Measurements from ENCODE around the gene TLE4. TPM values are rescaled to one million over a fixed set of nuclear protein-coding genes. Genes with fewer than 3 reads are reported as not detected.
"Not testable (repeated sequence)": the region's sequence is repeated elsewhere in the genome, so short reads cannot be mapped to it uniquely, and the experiment has no call there.

TLE4 gene
- total and polyA plus RNA-seq, 2 donors from 2014 or later: 5.5 to 35.7 TPM

DNA sequence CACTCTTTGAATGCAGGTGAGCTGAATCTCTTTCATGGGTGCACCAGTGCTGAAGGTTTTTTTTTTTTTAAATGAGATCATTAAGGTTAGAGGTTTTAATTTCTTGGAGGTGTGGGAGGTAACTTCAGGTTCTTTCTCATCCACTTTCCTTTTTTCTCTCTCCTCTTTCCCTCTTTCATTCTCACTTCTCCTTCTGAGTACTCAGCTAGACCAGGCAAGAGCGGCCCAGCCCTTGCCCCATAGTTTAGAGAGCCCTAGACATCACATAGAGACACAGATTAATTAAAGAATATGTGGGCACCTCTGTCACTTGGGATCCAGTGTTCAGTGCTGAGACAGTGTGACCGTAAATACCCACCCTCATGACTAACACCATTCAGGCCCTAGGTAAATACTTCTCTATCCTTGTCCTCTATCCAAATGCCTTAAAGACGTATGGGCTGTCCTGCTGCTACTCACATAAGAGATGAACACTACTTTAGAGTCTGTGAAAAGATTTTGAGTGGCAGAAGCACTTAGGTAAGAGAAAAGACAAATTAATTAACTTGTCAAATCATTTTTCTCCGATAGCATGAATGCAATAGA lies 174.1 kb downstream of the TLE4 start:
- TF ChIP-seq, protein P1, sequence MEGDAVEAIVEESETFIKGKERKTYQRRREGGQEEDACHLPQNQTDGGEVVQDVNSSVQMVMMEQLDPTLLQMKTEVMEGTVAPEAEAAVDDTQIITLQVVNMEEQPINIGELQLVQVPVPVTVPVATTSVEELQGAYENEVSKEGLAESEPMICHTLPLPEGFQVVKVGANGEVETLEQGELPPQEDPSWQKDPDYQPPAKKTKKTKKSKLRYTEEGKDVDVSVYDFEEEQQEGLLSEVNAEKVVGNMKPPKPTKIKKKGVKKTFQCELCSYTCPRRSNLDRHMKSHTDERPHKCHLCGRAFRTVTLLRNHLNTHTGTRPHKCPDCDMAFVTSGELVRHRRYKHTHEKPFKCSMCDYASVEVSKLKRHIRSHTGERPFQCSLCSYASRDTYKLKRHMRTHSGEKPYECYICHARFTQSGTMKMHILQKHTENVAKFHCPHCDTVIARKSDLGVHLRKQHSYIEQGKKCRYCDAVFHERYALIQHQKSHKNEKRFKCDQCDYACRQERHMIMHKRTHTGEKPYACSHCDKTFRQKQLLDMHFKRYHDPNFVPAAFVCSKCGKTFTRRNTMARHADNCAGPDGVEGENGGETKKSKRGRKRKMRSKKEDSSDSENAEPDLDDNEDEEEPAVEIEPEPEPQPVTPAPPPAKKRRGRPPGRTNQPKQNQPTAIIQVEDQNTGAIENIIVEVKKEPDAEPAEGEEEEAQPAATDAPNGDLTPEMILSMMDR (IDR thresholded peaks at IDR 0.05; ENCODE audit: borderline replicate concordance, extremely low read depth, insufficient read depth): no peak
- no peak for FAIRE-seq

GRCh38 chr9:79751895-79752466 lies 180.2 kb downstream of the TLE4 start:
- H3K36me3 ChIP-seq (ENCODE audit: control insufficient read depth in 2 of 3, insufficient read depth in 3 of 3, low read length in 3 of 3); FAIRE-seq; H3K9me3 ChIP-seq (ENCODE audit: control insufficient read depth in 2 of 3, insufficient read depth in 1 of 3, low read length in 3 of 3); H3K9ac ChIP-seq (ENCODE audit: low read length in 3 of 3); H3K4me3 ChIP-seq (ENCODE audit: low read length in 3 of 3); DNase-seq; H3K4me1 ChIP-seq (ENCODE audit: control insufficient read depth in 2 of 3, insufficient read depth in 2 of 3, low read depth in 1 of 3, low read length in 3 of 3); H3K27ac ChIP-seq (ENCODE audit: low read depth in 2 of 2, low read length in 2 of 2); H3K27me3 ChIP-seq (ENCODE audit: control insufficient read depth, insufficient read depth, low read length); intact Hi-C loops (cut with DNase I): not testable (repeated sequence)

More for the DNA sequence above, 174.1 kb downstream of the TLE4 start:
- Histone ChIP-seq H3K36me3 (ENCODE audit: control insufficient read depth in 2 of 3, insufficient read depth in 3 of 3, low read length in 3 of 3) (no peaks in the 10 kb centered on the region), H3K27me3 (ENCODE audit: control insufficient read depth, insufficient read depth, low read length) (no peaks in the 10 kb centered on the region), H3K4me3 (ENCODE audit: low read length in 3 of 3) (no peak overlapping the region), H3K9me3 (ENCODE audit: control insufficient read depth in 2 of 3, insufficient read depth in 1 of 3, low read length in 3 of 3) (no peaks in the 10 kb centered on the region), H3K9ac (ENCODE audit: low read length in 3 of 3) (no peak overlapping the region), H3K4me1 (ENCODE audit: control insufficient read depth in 2 of 3, insufficient read depth in 2 of 3, low read depth in 1 of 3, low read length in 3 of 3) (no peaks in the 10 kb centered on the region), H3K27ac (ENCODE audit: low read depth in 2 of 2, low read length in 2 of 2) (no peak overlapping the region)
- DNase-seq: no peak
- intact Hi-C loops (cut with DNase I): no loop called here

DNA sequence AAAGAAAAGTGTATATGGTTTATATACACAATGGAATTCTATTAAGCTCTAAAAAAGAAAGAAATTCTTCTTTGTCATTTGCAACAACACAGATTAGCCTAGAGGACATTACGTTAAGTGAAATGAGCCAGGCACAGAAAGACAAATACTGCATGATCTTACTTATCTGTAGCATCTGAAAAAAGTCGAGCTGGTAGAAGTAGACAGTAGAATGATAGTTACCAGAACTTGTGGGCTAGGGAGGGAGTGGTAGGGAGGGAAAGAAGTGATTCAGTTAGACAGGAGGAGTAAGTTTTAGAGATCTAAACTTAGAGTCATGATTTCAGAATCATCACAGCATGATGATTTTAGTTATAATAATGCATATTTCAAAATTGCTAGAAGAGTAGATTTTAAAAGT lies 184.6 kb downstream of the TLE4 start:
- Histone ChIP-seq H3K27me3 (ENCODE audit: control insufficient read depth, insufficient read depth, low read length) (no peaks in the 10 kb centered on the region), H3K36me3 (ENCODE audit: control insufficient read depth in 2 of 3, insufficient read depth in 3 of 3, low read length in 3 of 3) (no peaks in the 10 kb centered on the region), H3K9ac (ENCODE audit: low read length in 3 of 3) (no peak overlapping the region), H3K9me3 (ENCODE audit: control insufficient read depth in 2 of 3, insufficient read depth in 1 of 3, low read length in 3 of 3) (no peaks in the 10 kb centered on the region), H3K27ac (ENCODE audit: low read depth in 2 of 2, low read length in 2 of 2) (no peak overlapping the region), H3K4me1 (ENCODE audit: control insufficient read depth in 2 of 3, insufficient read depth in 2 of 3, low read depth in 1 of 3, low read length in 3 of 3) (no peaks in the 10 kb centered on the region), H3K4me3 (ENCODE audit: low read length in 3 of 3) (no peak overlapping the region)
- TF ChIP-seq, protein P1 (IDR thresholded peaks at IDR 0.05; ENCODE audit: borderline replicate concordance, extremely low read depth, insufficient read depth): no peak
- intact Hi-C loops (cut with DNase I): no loop called here
- FAIRE-seq (no peak), DNase-seq (no peak)

- DNase-seq (no peak), FAIRE-seq (no peak)
- Histone ChIP-seq H3K4me1 (ENCODE audit: control insufficient read depth in 2 of 3, insufficient read depth in 2 of 3, low read depth in 1 of 3, low read length in 3 of 3) (no peaks in the 10 kb centered on the region), H3K4me3 (ENCODE audit: low read length in 3 of 3) (no peak overlapping the region), H3K27me3 (ENCODE audit: control insufficient read depth, insufficient read depth, low read length) (no peaks in the 10 kb centered on the region), H3K9ac (ENCODE audit: low read length in 3 of 3) (no peak overlapping the region), H3K27ac (ENCODE audit: low read depth in 2 of 2, low read length in 2 of 2) (no peak overlapping the region), H3K36me3 (ENCODE audit: control insufficient read depth in 2 of 3, insufficient read depth in 3 of 3, low read length in 3 of 3) (no peaks in the 10 kb centered on the region), H3K9me3 (ENCODE audit: control insufficient read depth in 2 of 3, insufficient read depth in 1 of 3, low read length in 3 of 3) (no peaks in the 10 kb centered on the region)
- TF ChIP-seq, protein P1 (IDR thresholded peaks at IDR 0.05; ENCODE audit: borderline replicate concordance, extremely low read depth, insufficient read depth): no peak
- intact Hi-C loops (cut with DNase I): no loop called here
These were observed 185.3 kb downstream of the TLE4 start for GRCh38 chr9:79757074-79757473.
